ENCODE results near the gene CAPN2.

- TF ChIP-seq, protein P1, sequence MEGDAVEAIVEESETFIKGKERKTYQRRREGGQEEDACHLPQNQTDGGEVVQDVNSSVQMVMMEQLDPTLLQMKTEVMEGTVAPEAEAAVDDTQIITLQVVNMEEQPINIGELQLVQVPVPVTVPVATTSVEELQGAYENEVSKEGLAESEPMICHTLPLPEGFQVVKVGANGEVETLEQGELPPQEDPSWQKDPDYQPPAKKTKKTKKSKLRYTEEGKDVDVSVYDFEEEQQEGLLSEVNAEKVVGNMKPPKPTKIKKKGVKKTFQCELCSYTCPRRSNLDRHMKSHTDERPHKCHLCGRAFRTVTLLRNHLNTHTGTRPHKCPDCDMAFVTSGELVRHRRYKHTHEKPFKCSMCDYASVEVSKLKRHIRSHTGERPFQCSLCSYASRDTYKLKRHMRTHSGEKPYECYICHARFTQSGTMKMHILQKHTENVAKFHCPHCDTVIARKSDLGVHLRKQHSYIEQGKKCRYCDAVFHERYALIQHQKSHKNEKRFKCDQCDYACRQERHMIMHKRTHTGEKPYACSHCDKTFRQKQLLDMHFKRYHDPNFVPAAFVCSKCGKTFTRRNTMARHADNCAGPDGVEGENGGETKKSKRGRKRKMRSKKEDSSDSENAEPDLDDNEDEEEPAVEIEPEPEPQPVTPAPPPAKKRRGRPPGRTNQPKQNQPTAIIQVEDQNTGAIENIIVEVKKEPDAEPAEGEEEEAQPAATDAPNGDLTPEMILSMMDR (conservative IDR thresholded peaks at IDR 0.05; ENCODE audit: low read length) = no peak
- TF ChIP-seq EZH2phosphoT487 (IDR thresholded peaks at IDR 0.05; ENCODE audit: borderline replicate concordance, low read depth, low read length) = no peak
Observed at GRCh38 chr1:223754681-223755431, 42.5 kb downstream of the CAPN2 start.

Measured in OCI-LY7 (cell line).